ENCODE results near the gene PLEKHG3.

PLEKHG3 gene

DNA sequence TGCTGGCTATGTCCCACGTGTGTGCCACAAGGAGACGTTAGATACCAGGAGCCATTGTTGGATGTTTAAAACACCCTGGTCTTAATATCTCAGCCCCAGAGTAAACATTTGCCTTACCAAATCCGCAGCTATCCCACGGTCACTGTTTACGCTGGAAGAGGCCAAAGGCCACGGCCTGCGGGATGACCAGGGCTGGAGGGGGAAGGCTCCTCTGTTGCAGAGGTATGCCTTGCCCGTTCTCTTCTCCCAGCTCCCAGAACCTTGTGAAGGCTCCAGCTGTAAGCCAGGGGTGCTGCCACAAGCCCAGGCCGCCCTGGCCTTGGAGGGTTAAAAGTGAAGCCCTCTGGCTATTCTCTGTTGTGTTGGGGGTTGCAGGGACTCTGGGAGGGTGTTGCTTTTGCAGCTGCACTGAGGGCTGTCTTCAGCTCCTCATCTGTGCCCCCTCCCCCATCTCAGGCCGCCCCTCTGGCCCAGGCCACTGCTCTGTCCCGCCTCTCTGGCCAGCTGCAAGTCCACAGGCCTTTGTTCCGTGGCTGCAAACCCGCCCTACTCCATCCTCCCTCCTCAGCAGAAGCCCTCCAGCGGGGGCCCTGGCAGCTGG, 2.5 kb downstream of the PLEKHG3 start:
- DNase-seq (ENCODE audit: low spot score), result no peak

DNA sequence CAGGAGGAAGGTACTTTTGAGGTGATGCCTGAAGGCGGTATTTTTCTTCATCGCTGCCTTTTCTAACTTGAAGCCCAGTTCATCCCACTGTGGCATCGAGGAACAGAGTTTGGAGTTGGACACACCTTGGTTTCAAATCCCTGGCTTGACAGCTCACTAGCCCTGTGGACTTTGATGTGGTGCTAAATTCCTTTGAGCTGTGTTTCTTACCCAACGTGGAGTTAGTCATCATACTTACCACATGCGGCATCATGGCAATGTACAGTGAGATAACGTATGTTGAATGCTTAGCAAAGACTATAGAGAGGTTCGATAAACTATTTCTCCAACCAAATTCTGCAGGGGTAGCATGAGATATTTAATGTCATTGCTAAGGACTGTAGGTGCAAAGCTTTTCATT, 3.4 kb downstream of the PLEKHG3 start:
- peak; percentile 63 for DNase-seq (ENCODE audit: low spot score)

DNA sequence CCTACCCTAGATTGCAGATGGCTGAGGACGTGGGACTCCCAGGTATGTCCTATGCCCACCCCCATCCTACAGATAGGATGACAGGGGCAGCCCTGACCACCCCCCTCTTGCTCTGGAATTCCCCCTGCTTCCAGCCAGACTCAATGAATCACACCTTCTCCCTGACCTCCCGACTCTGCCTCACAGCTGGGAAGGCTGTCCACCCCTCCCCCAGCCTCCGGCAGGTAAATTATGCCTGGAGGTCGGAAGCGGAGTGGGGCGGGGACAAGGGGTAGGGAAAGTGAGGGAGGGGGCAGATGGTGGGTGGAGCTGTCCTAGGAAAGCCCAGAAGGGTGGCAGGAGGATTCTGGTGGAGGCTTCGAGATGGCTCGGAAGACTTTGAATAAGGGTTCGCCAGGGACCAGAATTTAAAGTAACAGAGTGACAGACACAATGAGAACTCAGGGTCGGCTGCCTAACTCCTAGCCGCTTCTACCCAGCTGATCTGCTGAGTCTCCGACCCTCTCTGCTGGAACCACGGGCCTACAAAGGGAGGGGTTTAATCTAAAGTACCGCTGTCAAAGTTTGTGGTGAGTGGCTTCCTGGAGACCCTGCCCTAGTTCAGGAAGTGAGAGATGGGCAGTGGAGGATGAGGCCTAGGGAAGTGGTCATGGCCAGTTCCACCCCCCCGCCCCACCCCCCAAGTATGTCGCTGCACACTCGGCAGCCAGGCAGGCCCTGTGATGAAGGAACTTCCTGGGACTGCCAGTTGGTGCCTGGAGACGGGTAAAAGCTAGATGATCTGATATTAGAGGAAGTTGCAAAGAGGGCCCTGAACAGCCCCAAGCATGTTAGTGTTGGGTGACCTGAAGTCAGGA, 4.2 kb downstream of the PLEKHG3 start:
- DNase-seq (ENCODE audit: low spot score), result no peak

DNA sequence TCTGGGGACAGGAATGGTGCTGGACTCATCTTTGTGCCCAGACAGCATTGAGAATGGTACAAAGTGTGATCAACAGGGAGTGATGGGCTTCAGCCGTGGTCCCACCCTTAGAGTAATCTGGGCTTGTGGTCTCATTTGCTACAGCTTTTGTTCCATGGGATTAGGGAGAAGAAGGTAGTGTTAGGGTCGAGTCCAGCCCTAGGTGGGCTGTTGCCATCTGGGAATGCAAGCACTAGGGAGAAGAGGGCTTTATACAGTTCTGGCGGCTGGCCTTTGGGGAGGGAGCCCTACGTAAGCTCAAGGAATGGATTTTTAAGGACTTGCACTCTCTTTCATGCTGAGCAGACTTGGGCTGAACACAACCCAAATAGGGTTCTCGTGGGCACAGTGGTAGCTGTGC, 4.9 kb downstream of the PLEKHG3 start:
- no peak for DNase-seq (ENCODE audit: low spot score)

DNA sequence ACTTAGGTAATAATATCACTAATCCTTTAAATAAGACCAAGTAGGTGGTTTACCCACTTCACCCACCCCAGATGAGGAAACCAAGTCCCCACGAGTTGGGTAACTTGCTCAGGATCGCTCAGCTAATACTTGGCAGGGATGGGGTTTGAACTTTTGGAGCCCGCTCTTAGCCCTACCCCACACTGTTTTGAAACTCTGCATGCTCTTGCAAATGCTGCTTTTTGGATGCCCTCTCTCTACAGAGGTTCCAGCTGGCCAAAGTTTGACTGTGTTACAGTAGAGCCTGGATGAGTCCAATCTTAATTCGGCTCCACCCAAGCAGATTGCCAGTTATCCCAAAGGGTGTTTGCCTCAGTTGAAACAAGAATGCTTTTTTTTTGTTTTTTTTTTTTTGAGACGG, 6.8 kb downstream of the PLEKHG3 start:
- no peak for DNase-seq (ENCODE audit: low spot score)

DNA sequence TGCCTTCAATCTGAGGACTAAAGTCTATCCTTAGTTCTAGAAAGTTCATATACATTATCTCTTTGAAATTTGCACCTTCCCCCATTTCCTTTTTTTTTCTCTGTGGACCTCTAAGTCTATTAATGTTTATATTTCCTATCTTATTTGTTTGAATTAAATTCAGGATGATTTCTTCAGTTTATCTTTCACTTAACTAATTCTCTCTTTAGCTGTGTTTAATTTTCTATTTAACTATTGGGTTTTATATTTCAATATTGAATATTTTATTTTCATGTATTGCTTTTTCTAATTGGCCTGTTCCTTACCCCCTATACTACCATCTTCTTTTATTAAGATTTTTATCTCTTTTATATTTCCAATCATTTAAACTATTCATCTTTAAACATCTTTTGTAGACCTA, 9.5 kb downstream of the PLEKHG3 start:
- DNase-seq (ENCODE audit: low spot score), result no peak

DNA sequence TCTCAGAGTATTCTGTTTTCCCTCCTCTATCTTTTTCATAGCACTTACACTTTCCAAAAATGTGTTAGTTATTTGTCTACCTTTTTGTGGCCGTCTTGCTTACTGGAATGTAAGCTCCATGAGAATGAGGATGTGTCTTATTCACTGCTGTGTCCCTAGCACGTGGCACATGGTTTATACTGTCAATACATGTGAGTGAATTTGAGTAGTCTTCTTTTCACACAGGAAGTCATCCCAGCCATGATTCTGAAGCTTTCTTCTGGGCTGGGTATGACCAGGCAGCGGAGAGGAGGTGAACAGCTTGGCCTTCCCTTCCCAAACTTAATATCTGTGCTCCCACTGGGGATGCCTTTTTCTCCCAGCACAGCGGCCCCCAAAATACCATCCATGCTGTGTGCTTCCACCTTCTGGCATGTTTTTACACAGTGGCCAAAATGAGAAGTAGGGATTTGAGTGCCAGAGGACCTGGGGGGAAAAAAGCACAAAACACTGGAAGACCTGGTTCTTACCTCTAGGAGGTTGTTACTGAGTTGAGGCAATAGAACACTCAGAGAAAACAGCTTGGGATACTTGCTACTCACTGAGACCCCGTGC, 10.3 kb downstream of the PLEKHG3 start:
- DNase-seq (ENCODE audit: low spot score), result no peak

DNA sequence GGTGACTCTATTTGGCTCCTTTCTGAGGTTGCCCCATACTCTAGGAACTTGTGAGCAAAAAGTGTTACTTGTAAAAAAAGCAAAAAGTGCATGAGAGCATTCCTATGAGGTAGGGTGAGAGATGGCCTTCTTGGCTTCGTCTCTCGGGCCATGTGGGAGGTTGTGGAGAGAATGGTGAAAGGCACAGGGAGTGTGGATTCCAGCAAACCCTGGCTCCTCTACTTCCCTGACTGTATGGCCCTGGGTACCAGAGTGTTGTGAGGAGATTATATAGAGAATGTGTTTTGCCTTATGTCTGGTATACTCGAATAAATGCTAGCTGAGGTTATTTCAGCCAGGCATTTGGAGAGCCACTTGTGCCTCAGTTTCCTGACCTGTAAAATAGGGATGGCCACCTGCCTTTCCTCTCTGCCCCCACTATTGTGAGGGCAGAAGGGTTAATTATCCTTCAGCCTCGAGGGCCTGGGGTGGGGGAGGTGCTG, 11.0 kb downstream of the PLEKHG3 start:
- no peak for DNase-seq (ENCODE audit: low spot score)

DNA sequence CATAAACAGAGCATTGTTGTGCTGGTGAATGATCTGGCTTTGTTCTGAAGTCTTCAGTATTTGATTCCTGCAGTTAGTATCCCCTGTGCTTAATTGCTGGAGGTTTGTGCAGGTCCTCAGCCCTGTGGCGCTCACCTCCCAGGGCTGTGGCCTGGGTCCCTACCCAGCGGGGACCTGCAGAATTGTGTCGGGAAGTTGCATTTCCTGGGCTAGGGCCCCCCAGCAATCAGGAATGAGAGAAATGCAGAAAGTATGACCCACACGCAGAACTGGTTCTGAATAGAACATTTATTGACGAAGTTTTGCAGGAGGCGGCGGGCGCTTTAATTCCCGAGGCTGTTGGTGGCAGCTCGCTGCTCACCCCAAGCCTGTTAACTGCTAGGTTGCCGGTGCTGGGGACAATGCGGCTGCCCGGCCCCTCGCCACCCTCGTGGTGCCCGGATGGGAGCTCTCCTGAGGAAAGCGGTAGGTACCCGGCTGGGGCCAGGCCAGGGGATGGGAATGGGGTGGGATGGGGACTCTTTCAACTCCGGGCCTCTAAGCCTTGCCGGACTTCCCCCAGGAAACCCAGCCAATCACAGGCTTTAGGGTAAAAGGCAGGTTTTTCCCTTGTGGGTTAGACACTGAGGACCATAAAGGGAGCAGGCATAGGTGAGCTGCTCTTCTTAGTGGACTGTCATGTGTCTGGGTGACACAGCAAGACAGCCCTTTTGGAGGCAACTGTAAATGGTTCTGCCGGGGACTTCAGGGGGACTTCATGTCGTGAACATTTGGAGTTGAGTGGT, 11.6 kb downstream of the PLEKHG3 start:
- no peak for DNase-seq (ENCODE audit: low spot score)

DNA sequence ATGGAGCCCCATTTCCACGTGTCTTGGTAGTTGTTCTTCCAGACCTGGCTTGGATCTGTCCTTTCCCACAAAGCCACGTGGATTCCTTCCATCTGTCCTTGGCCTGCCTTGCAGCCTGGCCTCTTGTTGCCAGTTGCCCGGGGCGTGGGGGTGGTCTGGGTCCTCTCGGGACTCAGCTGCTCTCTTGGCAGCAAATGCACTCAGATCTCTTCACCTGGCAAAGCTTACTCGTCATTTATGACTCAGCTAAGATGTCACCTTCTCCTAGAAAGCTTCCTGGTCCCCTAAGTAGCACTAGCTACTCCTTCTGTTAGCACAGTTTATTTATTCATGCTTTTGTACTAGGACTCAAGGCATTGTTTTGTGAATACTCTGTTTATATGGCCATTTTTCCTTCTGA, 13.6 kb downstream of the PLEKHG3 start:
- no peak for DNase-seq (ENCODE audit: low spot score)

DNA sequence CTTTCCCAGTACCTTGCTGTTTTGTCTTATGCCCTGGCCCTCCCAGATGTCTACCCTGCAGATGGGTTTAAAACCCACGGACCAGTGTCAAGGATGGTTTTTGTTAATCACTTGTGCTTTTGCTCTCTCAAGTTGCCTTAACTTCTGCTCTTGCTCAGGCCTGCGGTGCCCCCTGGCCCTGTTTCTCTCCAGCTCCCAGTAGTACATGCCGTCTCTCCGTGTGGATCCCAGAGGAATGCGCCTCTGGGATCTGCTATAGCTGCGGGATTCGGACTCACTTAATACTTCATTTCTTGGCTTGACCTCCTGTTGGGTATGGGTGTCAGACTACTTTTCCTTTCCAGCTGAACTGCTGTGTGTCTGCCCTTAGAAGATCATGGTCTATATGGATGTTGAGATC, 14.5 kb downstream of the PLEKHG3 start:
- DNase-seq (ENCODE audit: low spot score), result no peak

DNA sequence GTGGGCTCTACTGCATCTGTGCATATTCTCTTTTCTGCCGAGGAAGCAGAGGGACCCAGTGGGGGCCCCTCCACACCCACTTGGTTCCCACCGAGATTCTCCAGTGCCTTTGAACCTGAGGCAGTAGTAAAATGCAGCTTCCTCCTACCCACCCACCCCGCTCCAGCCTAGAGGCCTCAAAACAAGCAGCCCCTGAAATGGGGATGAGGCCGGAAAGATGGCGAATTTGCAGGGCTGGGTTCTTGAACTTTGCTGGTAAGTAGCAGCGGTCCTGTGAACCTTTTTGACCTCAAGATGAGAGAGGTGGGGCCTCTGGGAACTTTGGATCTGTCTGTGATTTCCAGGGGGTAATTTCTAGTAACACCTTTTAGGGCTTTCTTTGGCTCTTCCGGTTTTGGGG, 15.4 kb downstream of the PLEKHG3 start:
- no peak for DNase-seq (ENCODE audit: low spot score)

DNA sequence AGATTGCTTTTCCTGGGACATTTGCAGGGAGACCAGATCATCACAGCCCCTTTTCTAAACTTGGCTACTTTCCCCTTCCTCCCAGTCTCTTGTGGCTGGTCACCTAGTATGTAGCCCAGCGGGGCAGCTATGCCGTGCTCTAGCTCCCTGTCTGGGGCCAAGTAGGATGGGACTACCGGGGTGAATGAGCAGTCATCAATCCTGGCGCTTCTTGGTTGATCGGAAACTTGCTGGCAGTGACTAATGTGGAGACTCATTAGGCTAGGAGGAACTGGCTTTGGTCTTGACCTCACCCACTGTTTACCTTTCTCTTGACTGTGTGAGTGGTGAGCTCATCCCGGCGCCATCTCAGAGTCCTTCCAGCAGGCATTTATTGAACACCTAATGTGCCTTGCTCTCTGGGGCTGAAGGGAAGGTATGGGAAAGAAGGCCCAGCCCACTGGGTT, 15.9 kb downstream of the PLEKHG3 start:
- DNase-seq (ENCODE audit: low spot score), result peak; percentile 44

DNA sequence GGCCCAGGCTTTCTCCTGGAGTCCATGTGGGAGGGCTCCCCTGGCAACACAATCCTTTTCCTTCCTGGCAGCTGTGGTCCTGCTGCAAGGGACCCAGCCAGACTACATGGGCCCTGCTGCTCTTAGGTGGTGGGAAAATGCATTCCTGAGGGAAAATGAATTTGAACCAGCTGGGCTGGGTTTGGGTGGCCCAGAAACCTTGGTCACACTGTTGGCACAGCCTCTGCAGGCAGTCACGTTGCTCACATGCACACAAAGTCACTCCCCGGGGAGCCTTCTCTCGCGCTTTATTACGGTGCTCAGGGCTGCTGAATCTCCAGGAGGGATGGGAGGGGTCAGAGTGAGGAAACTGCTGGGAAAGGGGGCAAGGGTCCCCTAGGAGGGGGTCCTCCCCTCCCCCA, 17.2 kb downstream of the PLEKHG3 start:
- peak; percentile 90 for DNase-seq (ENCODE audit: low spot score)

DNA sequence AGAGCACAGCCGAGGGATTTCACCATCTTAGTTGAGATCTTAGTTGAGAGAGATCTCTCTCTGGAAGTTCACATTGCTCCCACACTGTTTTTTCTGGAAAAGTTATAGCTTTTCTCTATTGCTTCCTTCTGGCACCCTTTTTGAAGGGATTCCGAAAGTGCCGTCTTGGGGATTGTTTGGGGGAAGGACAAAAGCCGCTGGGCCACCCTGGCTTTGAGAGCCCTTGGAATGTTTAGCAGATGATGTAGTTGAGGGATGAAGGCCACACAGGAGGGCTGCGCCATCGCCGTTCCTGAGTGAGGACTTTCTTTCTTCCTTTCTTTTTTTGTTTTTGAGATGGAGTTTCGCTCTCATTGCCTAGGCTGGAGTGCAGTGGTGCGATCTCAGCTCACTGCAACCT, 17.7 kb downstream of the PLEKHG3 start:
- no peak for DNase-seq (ENCODE audit: low spot score)

DNA sequence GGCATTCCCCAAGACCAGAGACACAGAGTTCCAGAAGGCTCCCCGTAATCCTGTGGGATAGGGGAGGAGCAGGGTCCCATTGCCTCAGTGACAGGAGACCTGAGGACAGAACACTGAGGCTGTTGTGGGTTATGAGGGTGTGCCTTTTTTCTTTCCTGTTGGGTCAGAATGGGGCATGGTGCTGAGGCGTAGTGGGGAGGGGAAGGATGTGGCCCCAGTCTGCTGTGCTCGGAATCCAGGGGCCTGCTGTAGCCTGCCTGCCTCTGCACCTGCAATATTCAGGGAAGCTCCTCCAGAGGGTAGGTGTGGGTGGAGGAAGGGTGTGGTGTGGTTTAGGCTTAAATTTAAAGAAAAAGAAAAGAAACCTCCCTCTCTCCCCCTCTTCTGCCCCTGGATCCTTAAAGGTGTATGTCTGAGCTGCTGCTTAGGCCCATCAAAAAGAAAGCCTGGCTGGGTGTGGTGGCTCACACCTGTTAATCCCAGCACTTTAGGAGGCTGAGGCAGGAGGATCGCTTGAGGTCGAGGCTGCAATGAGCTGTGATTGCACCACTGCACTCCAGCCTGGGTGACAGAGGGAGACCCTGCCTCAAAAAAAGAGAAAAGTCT, 18.7 kb downstream of the PLEKHG3 start:
- no peak for DNase-seq (ENCODE audit: low spot score)

DNA sequence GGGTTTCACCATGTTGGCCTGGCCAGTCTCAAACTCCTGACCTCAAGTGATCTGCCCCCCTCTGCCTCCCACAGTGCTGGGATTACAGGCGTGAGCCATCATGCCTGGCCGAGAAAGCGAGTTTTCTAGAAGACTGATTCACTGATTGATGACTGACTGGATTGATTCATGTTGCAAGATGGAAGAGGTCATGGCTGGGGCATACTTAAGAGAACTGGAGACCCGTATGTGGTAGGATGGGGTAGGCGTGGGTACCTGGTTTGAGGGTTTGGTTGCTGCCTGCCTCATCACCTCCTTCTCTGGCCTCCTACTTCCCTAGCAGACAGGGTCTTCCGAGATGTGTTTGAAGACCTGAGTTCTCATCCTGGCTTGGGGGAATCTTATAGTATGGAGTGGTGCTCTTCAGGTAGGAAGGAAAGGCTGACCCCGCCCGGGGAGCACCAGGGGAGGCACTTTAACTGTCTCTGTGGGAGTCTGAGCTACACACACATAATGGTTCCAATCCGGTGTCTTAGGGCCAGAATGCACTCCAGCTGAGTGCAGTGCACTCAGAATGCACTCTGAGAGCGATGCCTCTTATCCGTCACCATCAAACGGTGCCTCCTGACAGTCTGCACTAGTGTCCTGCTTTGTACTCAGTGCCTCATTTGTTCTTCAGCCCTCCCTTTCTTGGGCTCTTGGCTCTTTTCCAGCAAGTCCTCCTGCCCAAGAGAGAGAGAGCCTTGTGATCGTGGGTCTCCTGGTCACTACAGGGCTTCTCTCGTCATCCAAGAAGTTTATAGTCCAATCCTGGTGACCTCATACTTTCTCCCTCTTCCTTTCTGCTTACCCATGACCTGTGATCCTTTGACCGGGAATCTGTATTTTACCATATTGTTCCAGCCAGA, 19.7 kb downstream of the PLEKHG3 start:
- DNase-seq (ENCODE audit: low spot score), result no peak

DNA sequence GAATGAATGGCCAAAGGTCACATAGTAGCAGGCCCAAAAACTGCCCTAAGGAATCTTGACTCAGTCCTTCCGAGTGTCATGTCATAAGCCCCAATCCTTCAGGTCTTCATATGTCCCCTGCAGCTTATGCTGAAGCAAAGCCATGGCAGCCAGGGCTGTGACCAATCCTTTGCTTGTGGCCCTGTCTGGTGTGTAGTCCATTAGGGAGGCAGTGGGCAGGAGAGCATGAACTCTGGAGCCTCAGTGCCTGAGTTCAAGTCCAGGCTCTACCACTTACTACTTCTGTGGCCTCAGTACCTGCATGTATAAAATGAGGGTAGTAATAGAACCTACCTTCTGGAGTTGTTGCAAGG, 20.3 kb downstream of the PLEKHG3 start:
- DNase-seq (ENCODE audit: low spot score), result no peak

DNA sequence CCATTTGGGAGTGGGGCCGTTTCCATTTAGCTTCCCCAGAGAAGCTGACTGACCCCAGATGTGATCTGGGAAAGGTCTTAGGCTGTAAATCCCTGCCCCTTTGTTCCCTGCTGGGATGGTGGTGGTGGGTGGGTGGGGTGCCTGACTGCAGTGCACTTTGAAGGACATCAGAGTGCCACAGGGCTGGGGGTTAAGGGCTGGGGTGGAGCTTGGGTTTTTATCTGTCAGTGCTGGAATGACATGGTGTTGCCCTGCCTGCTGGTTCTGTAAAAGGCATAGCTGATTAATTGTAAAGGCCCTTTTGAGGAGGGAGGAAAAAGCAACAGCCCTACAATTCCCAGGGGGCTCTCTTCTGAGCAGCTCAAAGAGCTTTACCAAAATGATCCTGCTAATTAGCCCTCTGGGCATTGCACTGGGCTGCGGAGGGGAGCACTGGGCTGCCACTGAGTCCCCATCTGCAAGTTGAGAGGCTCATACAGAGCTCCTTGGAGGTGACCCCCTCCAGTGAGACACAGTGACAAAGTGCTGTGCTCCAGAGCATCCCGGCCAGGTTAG, 21.1 kb downstream of the PLEKHG3 start:
- no peak for DNase-seq (ENCODE audit: low spot score)

DNA sequence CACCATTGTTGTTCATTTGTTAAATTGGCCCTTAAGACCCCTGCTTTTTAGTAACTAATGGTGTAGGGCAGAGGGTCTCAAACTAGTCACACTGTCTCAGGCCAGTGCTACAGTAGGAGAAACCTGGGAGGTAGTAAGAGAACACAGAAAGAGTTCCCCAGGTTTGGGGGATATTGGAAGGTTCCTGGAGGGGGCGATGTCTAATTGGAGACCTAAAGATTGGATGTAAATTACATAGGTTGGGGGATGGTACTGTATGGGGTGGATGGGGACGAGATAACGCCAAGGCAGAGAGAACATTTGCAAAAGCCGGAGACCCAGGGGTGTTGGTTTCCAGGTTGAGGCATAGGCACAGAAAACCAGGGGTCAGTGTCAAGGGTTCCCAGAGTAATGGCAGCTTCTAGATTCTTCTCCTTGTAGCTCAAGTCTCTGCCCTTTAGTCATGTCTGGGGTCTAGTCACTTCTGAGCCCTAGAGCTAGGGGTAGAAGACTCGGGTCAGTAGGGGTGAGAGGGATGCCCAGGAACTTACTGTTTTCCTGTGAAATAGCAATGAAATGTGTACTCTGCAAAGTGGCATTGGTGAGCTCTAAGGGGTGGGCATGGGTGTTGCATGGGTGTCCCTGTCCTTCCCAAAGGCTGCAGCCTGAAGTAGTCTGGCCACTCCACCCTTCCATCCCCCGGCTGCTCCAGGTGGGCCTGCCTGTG, 21.8 kb downstream of the PLEKHG3 start:
- DNase-seq (ENCODE audit: low spot score), result no peak
